Measurements from ENCODE around the gene PPP1R12C. TPM values are rescaled to one million over a fixed set of nuclear protein-coding genes. Genes with fewer than 3 reads are reported as not detected.
A peak's percentile ranks its signal among the peaks of the same experiment; 100 is the strongest.

Gene PPP1R12C
- total RNA-seq, 1 experiment from 2014 or later: 92.3 TPM

GRCh38 chr19:55091126-55091910 lies 26.1 kb downstream of the PPP1R12C start:
- Mint-ChIP-seq H3K27ac (no peak overlapping the region), H3K4me3 (peak overlapping the region; percentile 58), H3K36me3 (peaks cover 15% of the 10 kb centered on the region), H3K4me1 (peaks cover 34% of the 10 kb centered on the region), H3K9me3 (no peaks in the 10 kb centered on the region), H3K27me3 (ENCODE audit: low read depth) (peaks cover 13% of the 10 kb centered on the region)
- TF ChIP-seq FOXP1 (CRISPR knock-in tag; IDR thresholded peaks at IDR 0.05; ENCODE audit: borderline replicate concordance) (no peak), ESRRA (CRISPR knock-in tag; IDR thresholded peaks at IDR 0.05; ENCODE audit: borderline replicate concordance) (no peak), GTF2I (CRISPR knock-in tag; conservative IDR thresholded peaks at IDR 0.05) (no peak), MAX (CRISPR knock-in tag; IDR thresholded peaks at IDR 0.05) (no peak), OVOL2 (CRISPR knock-in tag; IDR thresholded peaks at IDR 0.05; ENCODE audit: borderline replicate concordance) (no peak), MYBL2 (CRISPR knock-in tag; IDR thresholded peaks at IDR 0.05) (no peak), FOXK1 (CRISPR knock-in tag; IDR thresholded peaks at IDR 0.05) (no peak), NR2C2 (CRISPR knock-in tag; IDR thresholded peaks at IDR 0.05) (no peak), NFATC4 (CRISPR knock-in tag; IDR thresholded peaks at IDR 0.05) (no peak), USF1 (CRISPR knock-in tag; IDR thresholded peaks at IDR 0.05) (no peak), HMGA2 (CRISPR knock-in tag; IDR thresholded peaks at IDR 0.05) (no peak), ZNF138 (CRISPR knock-in tag; conservative IDR thresholded peaks at IDR 0.05) (no peak), ZNF281 (CRISPR knock-in tag; IDR thresholded peaks at IDR 0.05) (no peak), CREM (CRISPR knock-in tag; IDR thresholded peaks at IDR 0.05) (no peak), CTCF (IDR thresholded peaks at IDR 0.05) (no peak), TP53 (CRISPR knock-in tag; IDR thresholded peaks at IDR 0.05) (no peak), SMAD4 (CRISPR knock-in tag; IDR thresholded peaks at IDR 0.05) (no peak), ELF4 (CRISPR knock-in tag; IDR thresholded peaks at IDR 0.05; ENCODE audit: low read depth) (no peak)
- ATAC-seq: no peak
- CTCF ChIA-PET: interaction anchor here (1.1 to 1.4 kb wide), 3 partner anchors 11 to 75 kb away, joined by 3 to 4 read pairs (median 3); partner anchors contain the start of gene DNAAF3
- POLR2A ChIA-PET: no interaction called here
- no peak for DNase-seq (ENCODE audit: low spot score)

GRCh38 chr19:55090564-55090963 lies 26.9 kb downstream of the PPP1R12C start:
- H3K27ac Mint-ChIP-seq: no peak overlapping the region
- ATAC-seq (no peak), DNase-seq (ENCODE audit: low spot score) (no peak)
- H3K9me3 Mint-ChIP-seq: no peaks in the 10 kb centered on the region
- H3K36me3 Mint-ChIP-seq: peaks cover 15% of the 10 kb centered on the region
- TF ChIP-seq RORB (CRISPR knock-in tag; IDR thresholded peaks at IDR 0.05): no peak
- no peak for TF ChIP-seq ZBTB43 (CRISPR knock-in tag; IDR thresholded peaks at IDR 0.05)
- no peak for TF ChIP-seq NR1H2 (CRISPR knock-in tag; IDR thresholded peaks at IDR 0.05)
- ChIA-PET POLR2A (no interaction called here), CTCF (interaction anchor here (1.1 to 2.8 kb wide), 3 partner anchors 10 to 76 kb away, joined by 3 to 15 read pairs (median 3); partner anchors contain the start of genes DNAAF3 and RDH13)
- peaks cover 38% of the 10 kb centered on the region for H3K4me1 Mint-ChIP-seq
- H3K27me3 Mint-ChIP-seq (ENCODE audit: low read depth): peaks cover 20% of the 10 kb centered on the region
- H3K4me3 Mint-ChIP-seq: no peak overlapping the region

Measured in WTC11 (cell line).